GM10847 (cell line): ENCODE measurements around the gene UST.

Experiments used
- POLR2A ChIP-seq: IDR thresholded peaks from 2 replicates; pipeline ENCODE4 v1.6.1; 2011; ENCODE audit not compliant: insufficient read length; ENCODE audit errors: extremely low read depth

The UST gene

GRCh38 chr6:148750838-148751792 lies 4.3 kb downstream of the UST start:
- no peak for TF ChIP-seq POLR2A

GRCh38 chr6:148751793-148752170 lies 5.0 kb downstream of the UST start:
- no peak for TF ChIP-seq POLR2A

- TF ChIP-seq POLR2A, result no peak
Observed at GRCh38 chr6:148757944-148758480, 11.2 kb downstream of the UST start.

- no peak for TF ChIP-seq POLR2A
Observed at GRCh38 chr6:148758492-148758891, 11.7 kb downstream of the UST start.

GRCh38 chr6:148760258-148760534 lies 13.4 kb downstream of the UST start:
- TF ChIP-seq POLR2A, result no peak

GRCh38 chr6:148760568-148761526 lies 14.0 kb downstream of the UST start:
- no peak for TF ChIP-seq POLR2A

- no peak for TF ChIP-seq POLR2A
Observed at GRCh38 chr6:148761527-148762011, 14.7 kb downstream of the UST start.

GRCh38 chr6:148762231-148762630 lies 15.4 kb downstream of the UST start:
- no peak for TF ChIP-seq POLR2A

GRCh38 chr6:148765898-148766808 lies 19.3 kb downstream of the UST start:
- TF ChIP-seq POLR2A, result no peak

GRCh38 chr6:148768646-148769270 lies 21.9 kb downstream of the UST start:
- TF ChIP-seq POLR2A, result no peak

- no peak for TF ChIP-seq POLR2A
Observed at GRCh38 chr6:148769304-148769968, 22.6 kb downstream of the UST start.

- no peak for TF ChIP-seq POLR2A
Observed at GRCh38 chr6:148770408-148771211, 23.8 kb downstream of the UST start.

- TF ChIP-seq POLR2A, result no peak
Observed at GRCh38 chr6:148771212-148771601, 24.4 kb downstream of the UST start.
